ENCODE results near the gene ANKS1B. TPM values are rescaled to one million over a fixed set of nuclear protein-coding genes. Genes with fewer than 3 reads are reported as not detected.

The ANKS1B gene
- polyA plus RNA-seq, 3 donors = not detected

DNA sequence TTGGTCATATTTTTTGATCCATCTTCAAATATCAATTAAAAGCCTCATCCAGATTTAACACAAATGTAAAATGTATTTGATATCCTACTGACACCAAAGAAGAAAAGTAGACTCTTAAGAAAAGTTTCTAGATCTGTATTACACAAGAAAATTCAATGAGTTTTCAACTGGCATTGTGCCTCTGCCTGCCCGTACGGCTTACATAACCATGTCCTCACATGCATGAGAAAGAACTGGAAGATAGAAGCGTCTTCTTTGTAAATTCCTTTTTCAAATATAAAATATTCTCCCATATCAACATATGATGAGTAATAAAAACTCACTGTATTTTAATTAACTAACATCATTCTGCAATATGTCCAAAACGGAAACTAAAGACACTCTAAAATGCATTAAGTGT is 7.2 kb downstream of the ANKS1B start:
- no peaks in the 10 kb centered on the region for H3K36me3 Mint-ChIP-seq
- Histone ChIP-seq H3K9me3 (replicated peaks in 1 of 2; ENCODE audit: control insufficient read depth in 1 of 2, insufficient read depth in 1 of 2, low read length in 2 of 2) (no peaks in the 10 kb centered on the region), H3K27ac (ENCODE audit: low read depth in 1 of 2, low read length in 2 of 2) (no peak overlapping the region), H3K79me2 (ENCODE audit: insufficient read depth, low read length) (no peaks in the 10 kb centered on the region), H3K36me3 (replicated peaks in 1 of 2; ENCODE audit: control insufficient read depth in 1 of 2, insufficient read depth in 2 of 2, low read length in 2 of 2) (no peaks in the 10 kb centered on the region), H3K4me3 (replicated peaks in 1 of 3; ENCODE audit: low read depth in 2 of 3, low read length in 3 of 3) (no peak overlapping the region), H3K4me1 (ENCODE audit: control insufficient read depth in 1 of 2, insufficient read depth in 2 of 2, low read length in 2 of 2) (no peaks in the 10 kb centered on the region), H2AFZ (ENCODE audit: insufficient read depth, low read depth, low read length, poor library complexity, severe bottlenecking) (no peak overlapping the region), H4K20me1 (ENCODE audit: insufficient read depth, low read length) (no peaks in the 10 kb centered on the region), H3K9ac (ENCODE audit: insufficient read depth, low read length, poor library complexity, severe bottlenecking) (no peak overlapping the region), H3K4me2 (replicated peaks; ENCODE audit: extremely low read depth, low read length, poor library complexity, severe bottlenecking) (no peak overlapping the region), H3K27me3 (ENCODE audit: control insufficient read depth in 2 of 2, insufficient read depth in 2 of 2, low read length in 2 of 2) (peaks cover 13 to 21% of the 10 kb centered on the region in 2 donors)
- H3K27ac Mint-ChIP-seq = no peak overlapping the region
- peaks cover 0 to 6% (median 0%) of the 10 kb centered on the region in 7 donors for H3K9me3 Mint-ChIP-seq
- no peak for DNase-seq
- no peaks in the 10 kb centered on the region for H3K4me1 Mint-ChIP-seq
- intact Hi-C loops (cut with micrococcal nuclease) = no loop called here
- TF ChIP-seq, protein P1, sequence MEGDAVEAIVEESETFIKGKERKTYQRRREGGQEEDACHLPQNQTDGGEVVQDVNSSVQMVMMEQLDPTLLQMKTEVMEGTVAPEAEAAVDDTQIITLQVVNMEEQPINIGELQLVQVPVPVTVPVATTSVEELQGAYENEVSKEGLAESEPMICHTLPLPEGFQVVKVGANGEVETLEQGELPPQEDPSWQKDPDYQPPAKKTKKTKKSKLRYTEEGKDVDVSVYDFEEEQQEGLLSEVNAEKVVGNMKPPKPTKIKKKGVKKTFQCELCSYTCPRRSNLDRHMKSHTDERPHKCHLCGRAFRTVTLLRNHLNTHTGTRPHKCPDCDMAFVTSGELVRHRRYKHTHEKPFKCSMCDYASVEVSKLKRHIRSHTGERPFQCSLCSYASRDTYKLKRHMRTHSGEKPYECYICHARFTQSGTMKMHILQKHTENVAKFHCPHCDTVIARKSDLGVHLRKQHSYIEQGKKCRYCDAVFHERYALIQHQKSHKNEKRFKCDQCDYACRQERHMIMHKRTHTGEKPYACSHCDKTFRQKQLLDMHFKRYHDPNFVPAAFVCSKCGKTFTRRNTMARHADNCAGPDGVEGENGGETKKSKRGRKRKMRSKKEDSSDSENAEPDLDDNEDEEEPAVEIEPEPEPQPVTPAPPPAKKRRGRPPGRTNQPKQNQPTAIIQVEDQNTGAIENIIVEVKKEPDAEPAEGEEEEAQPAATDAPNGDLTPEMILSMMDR (IDR thresholded peaks at IDR 0.05) = no peak
- peaks cover 6 to 18% (median 14%) of the 10 kb centered on the region in 3 donors for H3K27me3 Mint-ChIP-seq (ENCODE audit: low read depth in 3 of 3)
- no CpG with 5 or more reads among the region's 4 CpGs for WGBS (ENCODE audit: insufficient coverage)
- no peak overlapping the region for H3K4me3 Mint-ChIP-seq

DNA sequence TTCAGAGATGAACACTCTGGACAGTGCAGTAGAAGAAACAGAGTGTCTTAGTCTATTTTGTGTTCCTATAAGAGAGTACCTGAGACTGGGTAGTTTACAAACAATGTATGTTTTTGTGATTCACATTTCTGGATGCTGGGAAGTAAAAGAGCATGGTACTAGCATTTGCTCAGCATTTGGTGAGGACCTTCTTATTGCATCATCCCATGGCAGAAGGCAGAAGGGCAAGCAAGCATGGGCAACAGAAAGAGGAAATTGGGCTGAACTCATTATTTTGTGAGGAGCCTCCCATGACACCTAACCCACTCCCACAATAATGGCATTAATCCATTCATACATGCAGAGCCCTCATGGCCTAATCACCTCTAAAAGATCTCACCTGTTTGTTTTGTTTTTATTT is 8.0 kb downstream of the ANKS1B start:
- Histone ChIP-seq H3K27ac (ENCODE audit: low read depth in 1 of 2, low read length in 2 of 2) (no peak overlapping the region), H3K4me3 (replicated peaks in 1 of 3; ENCODE audit: low read depth in 2 of 3, low read length in 3 of 3) (no peak overlapping the region), H3K9ac (ENCODE audit: insufficient read depth, low read length, poor library complexity, severe bottlenecking) (no peak overlapping the region), H2AFZ (ENCODE audit: insufficient read depth, low read depth, low read length, poor library complexity, severe bottlenecking) (no peak overlapping the region), H3K9me3 (replicated peaks in 1 of 2; ENCODE audit: control insufficient read depth in 1 of 2, insufficient read depth in 1 of 2, low read length in 2 of 2) (no peaks in the 10 kb centered on the region), H3K79me2 (ENCODE audit: insufficient read depth, low read length) (no peaks in the 10 kb centered on the region), H3K27me3 (ENCODE audit: control insufficient read depth in 2 of 2, insufficient read depth in 2 of 2, low read length in 2 of 2) (peaks cover 6 to 14% of the 10 kb centered on the region in 2 donors), H3K4me1 (ENCODE audit: control insufficient read depth in 1 of 2, insufficient read depth in 2 of 2, low read length in 2 of 2) (no peaks in the 10 kb centered on the region), H3K4me2 (replicated peaks; ENCODE audit: extremely low read depth, low read length, poor library complexity, severe bottlenecking) (no peak overlapping the region), H4K20me1 (ENCODE audit: insufficient read depth, low read length) (no peaks in the 10 kb centered on the region), H3K36me3 (replicated peaks in 1 of 2; ENCODE audit: control insufficient read depth in 1 of 2, insufficient read depth in 2 of 2, low read length in 2 of 2) (no peaks in the 10 kb centered on the region)
- peaks cover 0 to 11% (median 7%) of the 10 kb centered on the region in 3 donors for H3K27me3 Mint-ChIP-seq (ENCODE audit: low read depth in 3 of 3)
- intact Hi-C loops (cut with micrococcal nuclease) = no loop called here
- no peaks in the 10 kb centered on the region for H3K4me1 Mint-ChIP-seq
- no peak overlapping the region for H3K27ac Mint-ChIP-seq
- DNase-seq = no peak
- H3K4me3 Mint-ChIP-seq = no peak overlapping the region
- H3K9me3 Mint-ChIP-seq = peaks cover 0 to 6% (median 0%) of the 10 kb centered on the region in 7 donors
- no peaks in the 10 kb centered on the region for H3K36me3 Mint-ChIP-seq
- TF ChIP-seq, protein P1 (IDR thresholded peaks at IDR 0.05) = no peak

Data from CD14-positive monocyte (primary cell).